Measurements from ENCODE around the gene OXCT2.
"Not testable (repeated sequence)": the region's sequence is repeated elsewhere in the genome, so short reads cannot be mapped to it uniquely, and the experiment has no call there.

Gene OXCT2

GRCh38 chr1:39776886-39777285, 5.7 kb upstream of the OXCT2 start:
- Histone ChIP-seq H3K4me1 (ENCODE audit: control insufficient read depth, insufficient read depth, low read length) (no peaks in the 10 kb centered on the region), H3K36me3 (ENCODE audit: control insufficient read depth, insufficient read depth, low read length) (no peaks in the 10 kb centered on the region), H3K27ac (ENCODE audit: insufficient read depth, low read depth, low read length, poor library complexity, severe bottlenecking) (no peak overlapping the region), H3K27me3 (ENCODE audit: control insufficient read depth, insufficient read depth, low read length, poor library complexity, severe bottlenecking) (peaks cover 1% of the 10 kb centered on the region), H3K4me3 (ENCODE audit: insufficient read depth, low read depth, low read length) (no peak overlapping the region), H3K9me3 (ENCODE audit: control insufficient read depth, low read length) (no peaks in the 10 kb centered on the region)
- 94 to 95% methylated on average over 4 of the region's 4 CpGs for WGBS, 2 experiments

GRCh38 chr1:39776400-39776713, 5.2 kb upstream of the OXCT2 start:
- Histone ChIP-seq H3K36me3 (ENCODE audit: control insufficient read depth, insufficient read depth, low read length) (no peaks in the 10 kb centered on the region), H3K4me3 (ENCODE audit: insufficient read depth, low read depth, low read length) (no peak overlapping the region), H3K4me1 (ENCODE audit: control insufficient read depth, insufficient read depth, low read length) (no peaks in the 10 kb centered on the region), H3K9me3 (ENCODE audit: control insufficient read depth, low read length) (no peaks in the 10 kb centered on the region), H3K27ac (ENCODE audit: insufficient read depth, low read depth, low read length, poor library complexity, severe bottlenecking) (no peak overlapping the region), H3K27me3 (ENCODE audit: control insufficient read depth, insufficient read depth, low read length, poor library complexity, severe bottlenecking) (peaks cover 2% of the 10 kb centered on the region)
- 92 to 95% methylated on average over 12 of the region's 12 CpGs for WGBS, 2 experiments

GRCh38 chr1:39775676-39776399, 4.7 kb upstream of the OXCT2 start:
- not testable (repeated sequence) for H3K36me3 ChIP-seq (ENCODE audit: control insufficient read depth, insufficient read depth, low read length)

GRCh38 chr1:39775141-39775540, 4.0 kb upstream of the OXCT2 start:
- H3K36me3 ChIP-seq (ENCODE audit: control insufficient read depth, insufficient read depth, low read length); H3K4me3 ChIP-seq (ENCODE audit: insufficient read depth, low read depth, low read length); H3K27ac ChIP-seq (ENCODE audit: insufficient read depth, low read depth, low read length, poor library complexity, severe bottlenecking); H3K9me3 ChIP-seq (ENCODE audit: control insufficient read depth, low read length); H3K4me1 ChIP-seq (ENCODE audit: control insufficient read depth, insufficient read depth, low read length): not testable (repeated sequence)
- WGBS, 2 experiments = 92 to 93% methylated on average over 11 of the region's 11 CpGs
- peaks cover 11% of the 10 kb centered on the region for H3K27me3 ChIP-seq (ENCODE audit: control insufficient read depth, insufficient read depth, low read length, poor library complexity, severe bottlenecking)

More at GRCh38 chr1:39775676-39776399, 4.7 kb upstream of the OXCT2 start:
- H3K9me3 ChIP-seq (ENCODE audit: control insufficient read depth, low read length); H3K4me1 ChIP-seq (ENCODE audit: control insufficient read depth, insufficient read depth, low read length); H3K27ac ChIP-seq (ENCODE audit: insufficient read depth, low read depth, low read length, poor library complexity, severe bottlenecking); H3K4me3 ChIP-seq (ENCODE audit: insufficient read depth, low read depth, low read length); H3K27me3 ChIP-seq (ENCODE audit: control insufficient read depth, insufficient read depth, low read length, poor library complexity, severe bottlenecking): not testable (repeated sequence)
- 81 to 86% methylated on average over 8 to 9 of the region's 20 CpGs for WGBS, 2 experiments

- H3K9me3 ChIP-seq (ENCODE audit: control insufficient read depth, low read length); H3K4me1 ChIP-seq (ENCODE audit: control insufficient read depth, insufficient read depth, low read length); H3K36me3 ChIP-seq (ENCODE audit: control insufficient read depth, insufficient read depth, low read length); H3K27ac ChIP-seq (ENCODE audit: insufficient read depth, low read depth, low read length, poor library complexity, severe bottlenecking); H3K4me3 ChIP-seq (ENCODE audit: insufficient read depth, low read depth, low read length): not testable (repeated sequence)
- WGBS, 2 experiments = 90% methylated on average over 2 of the region's 23 CpGs; no CpG with 5 or more reads in 1 of the 2 experiments
- H3K27me3 ChIP-seq (ENCODE audit: control insufficient read depth, insufficient read depth, low read length, poor library complexity, severe bottlenecking) = peaks cover 17% of the 10 kb centered on the region
Observed at GRCh38 chr1:39773369-39773979, 2.3 kb upstream of the OXCT2 start.

DNA sequence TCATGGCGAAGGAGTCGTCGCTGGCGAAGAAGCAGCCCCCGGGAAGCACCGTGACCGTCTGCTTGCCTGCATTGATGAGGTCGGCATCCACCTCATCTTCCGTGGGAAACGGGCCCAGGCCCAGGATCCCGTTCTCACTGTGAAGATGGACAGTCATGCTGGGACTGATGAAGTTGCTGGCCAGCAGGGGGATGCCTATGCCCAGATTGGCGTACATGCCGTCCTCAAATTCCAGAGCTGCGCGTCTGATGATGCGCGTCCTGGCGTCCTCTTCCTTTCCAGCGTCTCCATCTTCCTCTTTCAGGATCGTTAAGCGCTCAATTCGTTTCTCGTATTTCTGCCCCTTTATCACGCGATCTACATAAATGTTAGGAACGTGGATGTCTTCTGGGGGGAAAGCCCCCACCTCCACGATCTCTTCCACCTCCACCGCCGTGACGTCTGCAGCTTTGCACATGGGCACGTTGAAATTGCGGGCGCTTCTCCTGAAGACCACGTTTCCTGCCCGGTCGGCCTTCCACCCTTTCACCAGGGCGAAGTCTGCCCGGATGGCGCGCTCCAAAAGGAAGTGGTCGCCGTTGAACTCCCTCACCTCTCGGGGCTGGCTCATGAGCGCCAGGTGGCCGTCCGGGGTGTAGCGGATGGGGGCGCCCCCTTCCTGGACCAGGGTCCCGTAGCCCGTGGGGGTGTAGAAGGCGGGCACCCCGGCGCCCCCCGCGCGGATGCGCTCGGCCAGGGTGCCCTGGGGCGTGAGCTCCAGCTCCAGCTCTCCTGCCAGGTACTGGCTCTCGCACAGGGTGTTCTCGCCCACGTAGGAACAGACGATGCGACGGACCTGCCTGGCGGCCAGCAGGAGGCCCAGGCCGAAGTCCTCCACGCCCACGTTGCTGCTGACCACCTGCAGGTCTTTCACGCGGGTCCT, 787 bp downstream of the OXCT2 start:
- not testable (repeated sequence) for H3K9me3 ChIP-seq (ENCODE audit: control insufficient read depth, low read length); H3K27ac ChIP-seq (ENCODE audit: insufficient read depth, low read depth, low read length, poor library complexity, severe bottlenecking); H3K4me1 ChIP-seq (ENCODE audit: control insufficient read depth, insufficient read depth, low read length); H3K36me3 ChIP-seq (ENCODE audit: control insufficient read depth, insufficient read depth, low read length); H3K4me3 ChIP-seq (ENCODE audit: insufficient read depth, low read depth, low read length)
- peaks cover 17% of the 10 kb centered on the region for H3K27me3 ChIP-seq (ENCODE audit: control insufficient read depth, insufficient read depth, low read length, poor library complexity, severe bottlenecking)
- WGBS, 2 experiments = 88 to 93% methylated on average over 15 to 18 of the region's 71 CpGs

DNA sequence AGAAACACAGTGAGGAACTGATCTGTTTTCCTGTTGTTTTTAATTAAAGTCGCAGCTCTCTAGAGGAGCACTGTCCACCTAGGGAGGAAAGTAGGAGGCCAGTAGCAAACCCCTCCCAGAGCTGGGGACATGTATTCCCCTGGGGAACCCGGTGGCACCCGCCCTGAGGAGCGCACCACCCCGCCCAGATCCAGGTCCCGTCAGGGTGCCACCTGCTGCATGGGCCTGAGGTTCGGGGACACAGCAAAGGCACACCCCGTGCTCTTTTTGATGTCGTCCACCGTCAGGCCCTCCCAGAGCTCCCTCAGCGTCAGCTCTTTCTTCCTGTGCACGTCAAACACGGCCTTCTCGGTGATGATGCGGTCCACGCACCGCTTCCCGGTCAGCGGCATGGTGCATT, 1.6 kb downstream of the OXCT2 start:
- 84 to 94% methylated on average over 10 to 13 of the region's 19 CpGs for WGBS, 2 experiments
- not testable (repeated sequence) for H3K27ac ChIP-seq (ENCODE audit: insufficient read depth, low read depth, low read length, poor library complexity, severe bottlenecking); H3K4me3 ChIP-seq (ENCODE audit: insufficient read depth, low read depth, low read length); H3K36me3 ChIP-seq (ENCODE audit: control insufficient read depth, insufficient read depth, low read length); H3K9me3 ChIP-seq (ENCODE audit: control insufficient read depth, low read length); H3K4me1 ChIP-seq (ENCODE audit: control insufficient read depth, insufficient read depth, low read length)
- peaks cover 17% of the 10 kb centered on the region for H3K27me3 ChIP-seq (ENCODE audit: control insufficient read depth, insufficient read depth, low read length, poor library complexity, severe bottlenecking)

GRCh38 chr1:39766466-39766865, 4.7 kb downstream of the OXCT2 start:
- not testable (repeated sequence) for H3K9me3 ChIP-seq (ENCODE audit: control insufficient read depth, low read length); H3K27ac ChIP-seq (ENCODE audit: insufficient read depth, low read depth, low read length, poor library complexity, severe bottlenecking); H3K36me3 ChIP-seq (ENCODE audit: control insufficient read depth, insufficient read depth, low read length); H3K4me1 ChIP-seq (ENCODE audit: control insufficient read depth, insufficient read depth, low read length); H3K4me3 ChIP-seq (ENCODE audit: insufficient read depth, low read depth, low read length)
- H3K27me3 ChIP-seq (ENCODE audit: control insufficient read depth, insufficient read depth, low read length, poor library complexity, severe bottlenecking) = peaks cover 16% of the 10 kb centered on the region
- WGBS, 2 experiments = 67 to 88% methylated on average over 1 of the region's 5 CpGs

DNA sequence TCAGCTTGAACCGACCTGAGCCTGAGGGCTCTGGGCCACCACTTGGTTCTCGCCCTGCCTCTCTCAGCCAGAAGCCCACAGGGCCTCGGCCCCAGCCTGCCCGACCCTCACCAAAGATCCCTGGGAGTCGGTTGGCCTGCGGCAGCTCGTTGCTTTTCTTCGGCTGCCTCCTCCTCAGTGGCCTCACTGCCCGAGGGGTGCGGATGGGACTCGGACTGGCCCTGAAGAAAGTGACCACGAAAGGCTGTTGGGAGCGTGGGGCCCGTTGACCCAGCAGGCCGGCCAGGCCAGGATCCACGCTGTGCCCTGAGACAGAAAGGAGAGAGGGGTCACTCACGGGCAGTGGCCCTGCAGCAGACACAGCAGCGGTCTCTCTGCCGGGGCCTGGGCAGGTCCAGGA, 6.6 kb downstream of the OXCT2 start:
- H3K27ac ChIP-seq (ENCODE audit: insufficient read depth, low read depth, low read length, poor library complexity, severe bottlenecking); H3K36me3 ChIP-seq (ENCODE audit: control insufficient read depth, insufficient read depth, low read length); H3K9me3 ChIP-seq (ENCODE audit: control insufficient read depth, low read length); H3K4me3 ChIP-seq (ENCODE audit: insufficient read depth, low read depth, low read length); H3K4me1 ChIP-seq (ENCODE audit: control insufficient read depth, insufficient read depth, low read length); H3K27me3 ChIP-seq (ENCODE audit: control insufficient read depth, insufficient read depth, low read length, poor library complexity, severe bottlenecking): not testable (repeated sequence)
- 89 to 93% methylated on average over 9 of the region's 19 CpGs for WGBS, 2 experiments

GRCh38 chr1:39763619-39764374, 7.4 kb downstream of the OXCT2 start:
- WGBS, 2 experiments = 84 to 90% methylated on average over 13 of the region's 18 CpGs
- not testable (repeated sequence) for H3K36me3 ChIP-seq (ENCODE audit: control insufficient read depth, insufficient read depth, low read length); H3K9me3 ChIP-seq (ENCODE audit: control insufficient read depth, low read length); H3K27me3 ChIP-seq (ENCODE audit: control insufficient read depth, insufficient read depth, low read length, poor library complexity, severe bottlenecking); H3K27ac ChIP-seq (ENCODE audit: insufficient read depth, low read depth, low read length, poor library complexity, severe bottlenecking); H3K4me1 ChIP-seq (ENCODE audit: control insufficient read depth, insufficient read depth, low read length); H3K4me3 ChIP-seq (ENCODE audit: insufficient read depth, low read depth, low read length)

Measured in ectodermal cell (in vitro differentiated cells).